Loucy (cell line): ENCODE results near the gene RAB8B.

Experiments used
- H2AFZ ChIP-seq: fragments of 200-600 bp; sonication (generic); 2 replicates; pipeline ENCODE4 v1.6.0; 2016; ENCODE audit warnings: antibody characterized with exemption, mild to moderate bottlenecking, low read length, moderate library complexity
- H3F3A ChIP-seq: fragments of 200-600 bp; 2 replicates; pipeline ENCODE4 v1.6.0; 2016; ENCODE audit warnings: antibody characterized with exemption, low read depth, mild to moderate bottlenecking
- H3K27me3 ChIP-seq: fragments of 200-600 bp; sonication (generic); 2 replicates; pipeline ENCODE4 v1.6.1; 2014; ENCODE audit warnings: low read length, mild to moderate bottlenecking; ENCODE audit not compliant: insufficient read depth, poor library complexity, severe bottlenecking
- H3K36me3 ChIP-seq: fragments of 200-600 bp; sonication (generic); 2 replicates; pipeline ENCODE4 v1.6.1; 2016; ENCODE audit warnings: low read length; ENCODE audit not compliant: insufficient read depth
- H3K4me1 ChIP-seq: fragments of 200-600 bp; sonication (generic); 2 replicates; pipeline ENCODE4 v1.5.1; 2014; ENCODE audit warnings: low read length, mild to moderate bottlenecking; ENCODE audit not compliant: insufficient read depth, poor library complexity, severe bottlenecking
- H3K4me2 ChIP-seq: fragments of 200-600 bp; sonication (generic); 2 replicates; pipeline ENCODE4 v1.6.0; 2014; ENCODE audit warnings: antibody characterized with exemption, low read length, low read depth, mild to moderate bottlenecking; ENCODE audit not compliant: poor library complexity, severe bottlenecking
- H3K4me3 ChIP-seq: fragments of 200-600 bp; sonication (generic); 2 replicates; pipeline ENCODE4 v1.5.1; 2014; ENCODE audit warnings: low read length, mild to moderate bottlenecking, mixed read lengths; ENCODE audit not compliant: poor library complexity, severe bottlenecking
- H3K79me2 ChIP-seq: fragments of 200-600 bp; sonication (generic); 2 replicates; pipeline ENCODE4 v1.6.1; 2014; ENCODE audit warnings: low read length; ENCODE audit not compliant: insufficient read depth
- H3K9ac ChIP-seq: fragments of 200-600 bp; sonication (generic); 2 replicates; pipeline ENCODE4 v1.6.0; 2014; ENCODE audit warnings: mild to moderate bottlenecking, low read depth, low read length, moderate library complexity; ENCODE audit not compliant: poor library complexity, severe bottlenecking
- H3K9me2 ChIP-seq: fragments of 200-600 bp; sonication (generic); replicated peaks from 2 replicates; pipeline ENCODE4 v1.6.1; 2016; ENCODE audit warnings: low read depth, low read length, mixed read lengths
- H3K9me3 ChIP-seq: fragments of 200-600 bp; sonication (generic); 2 replicates; pipeline ENCODE4 v1.6.1; 2014; ENCODE audit warnings: mild to moderate bottlenecking, antibody characterized with exemption, low read length, low read depth; ENCODE audit not compliant: insufficient read depth
- H4K20me1 ChIP-seq: fragments of 200-600 bp; sonication (generic); 2 replicates; pipeline ENCODE4 v1.6.0; 2014; ENCODE audit warnings: antibody characterized with exemption, low read length, mild to moderate bottlenecking; ENCODE audit not compliant: insufficient read depth, poor library complexity, severe bottlenecking
- CTCF ChIP-seq: fragments of 200-600 bp; sonication (generic); conservative IDR thresholded peaks from 2 replicates; pipeline ENCODE4 v1.5.1; 2014; ENCODE audit warnings: mild to moderate bottlenecking, antibody characterized with exemption, low read length
- EZH2phosphoT487 ChIP-seq: fragments of 200-600 bp; IDR thresholded peaks from 2 replicates; pipeline ENCODE4 v1.6.1; 2018; ENCODE audit warnings: antibody characterized with exemption, mild to moderate bottlenecking, moderate library complexity, borderline replicate concordance

RAB8B gene

DNA sequence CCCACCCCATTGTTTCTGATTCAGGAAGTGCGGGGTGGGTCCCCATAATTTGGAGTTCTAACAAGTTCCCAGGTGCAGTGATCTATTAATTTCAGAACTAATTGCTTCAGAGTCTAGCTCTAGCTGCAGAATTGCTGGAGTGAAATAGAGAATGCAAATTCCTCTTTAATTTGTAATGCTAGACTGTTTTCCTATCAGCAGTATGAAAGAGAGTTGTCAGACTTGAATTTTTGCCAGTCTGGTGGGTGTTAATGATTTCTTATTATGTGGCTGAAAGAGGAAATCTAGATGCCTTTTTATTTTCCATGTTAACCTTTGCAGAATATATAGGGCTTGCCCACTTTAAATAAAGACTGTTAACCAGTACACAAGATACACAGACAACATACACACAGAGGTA is 111.7 kb downstream of the RAB8B start:
- Histone ChIP-seq H3K36me3 (peaks cover 36% of the 10 kb centered on the region; the same call in 1 of the 2 replicates), H3K4me1 (no peaks in the 10 kb centered on the region), H3K27me3 (no peaks in the 10 kb centered on the region), H3F3A (no peaks in the 10 kb centered on the region), H4K20me1 (no peaks in the 10 kb centered on the region), H3K4me3 (no peak overlapping the region), H3K4me2 (no peak overlapping the region), H3K9ac (no peak overlapping the region), H3K9me2 (no peaks in the 10 kb centered on the region), H3K9me3 (no peaks in the 10 kb centered on the region), H2AFZ (no peak overlapping the region), H3K79me2 (no peaks in the 10 kb centered on the region)
- TF ChIP-seq CTCF = no peak
- no peak for TF ChIP-seq EZH2phosphoT487

- H3K9ac ChIP-seq = no peak overlapping the region
- no peaks in the 10 kb centered on the region for H3K9me3 ChIP-seq
- no peak for TF ChIP-seq CTCF
- TF ChIP-seq EZH2phosphoT487 = no peak
- no peaks in the 10 kb centered on the region for H3K27me3 ChIP-seq
- no peaks in the 10 kb centered on the region for H3K4me1 ChIP-seq
- H3K4me2 ChIP-seq = no peak overlapping the region
- no peak overlapping the region for H3K4me3 ChIP-seq
- H3K9me2 ChIP-seq = no peaks in the 10 kb centered on the region
- no peaks in the 10 kb centered on the region for H3F3A ChIP-seq
- no peaks in the 10 kb centered on the region for H4K20me1 ChIP-seq
- peaks cover 44% of the 10 kb centered on the region; the same call in 1 of the 2 replicates for H3K36me3 ChIP-seq
- no peak overlapping the region for H2AFZ ChIP-seq
- H3K79me2 ChIP-seq = no peaks in the 10 kb centered on the region
These were observed 115.9 kb downstream of the RAB8B start for GRCh38 chr15:63305260-63305659.

- no peaks in the 10 kb centered on the region for H3K4me1 ChIP-seq
These were observed 117.2 kb downstream of the RAB8B start for GRCh38 chr15:63306492-63307073.

More at GRCh38 chr15:63306492-63307073, 117.2 kb downstream of the RAB8B start:
- no peak overlapping the region for H2AFZ ChIP-seq
- TF ChIP-seq EZH2phosphoT487 = no peak
- no peak for TF ChIP-seq CTCF
- no peaks in the 10 kb centered on the region for H3K27me3 ChIP-seq
- H3K4me2 ChIP-seq = no peak overlapping the region
- H3K36me3 ChIP-seq = peaks cover 44% of the 10 kb centered on the region; the same call in 1 of the 2 replicates
- H4K20me1 ChIP-seq = no peaks in the 10 kb centered on the region
- H3K9me3 ChIP-seq = no peaks in the 10 kb centered on the region
- no peaks in the 10 kb centered on the region for H3K79me2 ChIP-seq
- H3K4me3 ChIP-seq = no peak overlapping the region
- no peak overlapping the region for H3K9ac ChIP-seq
- no peaks in the 10 kb centered on the region for H3F3A ChIP-seq
- H3K9me2 ChIP-seq = no peaks in the 10 kb centered on the region
